GM18867 (cell line): ENCODE measurements around the gene KRTDAP.

Experiments
- ATAC-seq: cut with Tn5 transposase; IDR thresholded peaks from one replicate; pipeline ENCODE4 v1.9.1; 2021; ENCODE audit warnings: mild to moderate bottlenecking, moderate library complexity; ENCODE audit not compliant: unreplicated experiment

KRTDAP gene

DNA sequence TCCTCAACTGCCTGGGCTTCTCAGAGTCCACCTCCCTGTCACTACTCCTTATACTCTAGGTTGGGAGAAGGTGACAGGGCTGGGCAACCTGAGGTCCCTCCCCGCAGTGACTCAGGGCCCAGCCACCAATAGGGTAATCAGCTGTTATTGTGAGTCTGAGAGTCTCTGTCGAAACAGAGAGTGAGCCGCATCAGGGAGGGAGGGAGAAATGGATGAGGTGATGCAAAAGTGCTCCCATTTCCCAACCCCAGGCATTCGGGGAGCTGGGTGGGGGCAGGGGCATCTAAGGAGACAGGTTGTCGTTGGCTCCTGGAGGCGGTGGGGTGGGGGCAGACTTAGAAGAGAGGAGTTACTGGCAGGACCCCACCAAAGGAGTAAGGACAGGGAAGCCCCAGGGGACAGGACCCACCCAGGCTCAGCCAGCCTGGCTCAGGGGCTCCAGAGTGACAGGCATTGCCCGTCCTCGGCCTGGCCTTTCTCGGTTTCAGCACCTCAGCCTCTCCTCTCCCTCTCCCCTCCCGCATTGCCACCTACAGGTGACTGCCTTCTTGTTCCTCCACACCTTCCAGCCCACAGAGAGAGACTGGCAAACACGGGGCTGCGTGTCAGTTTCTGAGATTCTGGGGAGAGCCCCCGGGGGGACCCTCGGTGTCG is 23.5 kb upstream of the KRTDAP start, which contains the start of gene DMKN:
DMKN (minus strand) TSS at position 22 of the 654 bp plus-strand sequence. CDS start 174 bp downstream, outside the sequence.
- ATAC-seq = no peak

DNA sequence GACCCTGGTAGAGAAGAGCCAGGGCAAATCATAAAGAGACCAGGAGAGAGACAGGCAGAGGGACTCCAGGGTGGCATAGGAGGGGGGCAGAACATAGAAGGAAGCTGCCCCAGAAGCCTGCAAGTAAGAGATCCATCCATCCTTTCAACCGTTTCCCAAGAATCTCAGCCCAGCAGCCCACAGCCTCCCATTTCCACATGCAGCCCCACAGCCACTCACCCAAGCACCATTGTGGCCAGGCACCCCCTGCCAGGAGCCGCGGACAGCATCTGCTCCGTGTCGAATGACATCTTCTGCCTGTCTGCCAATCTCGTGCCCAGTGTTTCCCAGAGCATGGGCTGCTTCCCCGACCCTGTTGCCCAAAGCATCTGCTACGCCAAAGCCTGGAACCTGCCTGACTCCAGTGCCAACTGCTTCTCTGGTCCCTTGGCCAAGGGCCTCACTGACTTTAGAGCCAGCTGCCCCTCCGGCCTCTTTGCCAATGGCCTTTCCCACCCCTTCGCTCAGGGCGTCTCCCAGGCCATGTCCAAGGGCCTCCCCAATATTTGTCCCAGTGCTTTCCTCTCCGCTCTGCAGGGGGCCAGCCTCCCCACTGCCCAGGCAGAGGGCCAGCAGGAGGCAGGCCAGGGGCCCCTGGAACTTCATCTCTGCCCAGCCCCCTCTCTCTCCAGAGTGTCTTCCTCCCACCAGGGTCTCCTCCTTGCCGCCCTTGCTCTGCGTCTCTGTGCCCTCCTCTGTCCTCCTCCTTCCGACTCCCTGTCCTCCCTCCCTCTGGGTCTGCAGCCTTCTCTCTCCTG is 22.8 kb upstream of the KRTDAP start:
- no peak for ATAC-seq

- ATAC-seq = no peak
These were observed 21.1 kb upstream of the KRTDAP start for GRCh38 chr19:35511337-35511736.

- ATAC-seq = no peak
These were observed 20.3 kb upstream of the KRTDAP start for GRCh38 chr19:35510626-35510964.

DNA sequence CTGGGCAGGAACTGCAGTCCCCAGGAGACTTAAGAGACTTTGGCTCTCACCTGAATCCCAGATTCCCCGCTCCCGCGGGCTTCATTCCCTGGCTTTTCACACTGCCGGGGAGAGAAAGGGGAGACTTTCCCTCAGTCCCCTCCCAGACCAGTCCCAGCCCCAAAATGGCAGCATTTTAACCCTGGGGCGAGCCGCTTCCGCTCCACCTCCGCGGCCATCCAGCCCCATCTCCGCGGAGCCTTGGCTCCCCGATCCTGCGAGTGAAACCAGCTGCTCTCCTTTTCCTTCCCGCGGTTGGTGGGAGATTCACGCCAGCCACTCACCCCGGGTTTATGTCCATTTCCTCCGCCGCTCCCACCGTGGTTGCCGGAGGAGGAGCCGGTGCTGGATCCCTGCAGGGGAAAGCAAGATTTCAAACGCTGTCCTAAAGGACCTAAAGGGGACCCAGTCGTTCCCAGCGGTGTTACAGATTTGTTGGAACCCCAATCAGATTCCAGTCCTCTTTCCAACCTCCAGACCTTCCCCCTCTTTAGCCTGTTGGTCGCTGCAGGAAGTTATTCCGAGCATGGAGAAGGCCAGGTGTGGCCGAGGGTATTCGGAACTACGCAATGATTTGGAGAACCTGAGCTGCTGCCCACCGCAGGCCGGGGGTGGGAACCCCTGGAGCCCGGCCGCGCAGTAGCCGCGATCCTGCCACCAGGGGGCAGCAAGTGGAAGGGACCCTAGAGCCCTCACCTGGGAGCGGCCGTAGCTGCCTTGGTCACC is 19.8 kb upstream of the KRTDAP start:
- no peak for ATAC-seq

GRCh38 chr19:35509018-35509652 is 18.9 kb upstream of the KRTDAP start:
- ATAC-seq = no peak

DNA sequence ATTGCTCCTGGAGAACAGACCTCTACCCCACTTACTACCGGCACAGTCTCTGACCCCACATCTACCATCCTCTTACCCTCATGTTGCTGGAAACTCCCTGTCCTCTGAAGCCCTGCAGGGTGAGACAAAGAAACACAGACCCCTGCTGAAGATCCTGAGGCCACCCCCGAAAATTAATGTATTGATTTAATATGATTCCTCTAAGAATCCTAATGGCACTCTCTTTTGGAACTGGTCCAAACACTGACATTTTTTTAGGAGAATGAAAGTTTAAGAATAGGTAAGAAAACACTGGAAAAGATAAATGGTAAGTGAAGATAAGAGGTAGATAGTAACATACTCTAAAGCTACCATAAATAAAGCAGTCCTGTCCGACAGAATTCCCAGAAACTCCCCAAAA is 17.9 kb upstream of the KRTDAP start:
- no peak for ATAC-seq

GRCh38 chr19:35507561-35507960 is 17.3 kb upstream of the KRTDAP start:
- ATAC-seq = no peak

- ATAC-seq = no peak
These were observed 15.7 kb upstream of the KRTDAP start for GRCh38 chr19:35506011-35506410.

DNA sequence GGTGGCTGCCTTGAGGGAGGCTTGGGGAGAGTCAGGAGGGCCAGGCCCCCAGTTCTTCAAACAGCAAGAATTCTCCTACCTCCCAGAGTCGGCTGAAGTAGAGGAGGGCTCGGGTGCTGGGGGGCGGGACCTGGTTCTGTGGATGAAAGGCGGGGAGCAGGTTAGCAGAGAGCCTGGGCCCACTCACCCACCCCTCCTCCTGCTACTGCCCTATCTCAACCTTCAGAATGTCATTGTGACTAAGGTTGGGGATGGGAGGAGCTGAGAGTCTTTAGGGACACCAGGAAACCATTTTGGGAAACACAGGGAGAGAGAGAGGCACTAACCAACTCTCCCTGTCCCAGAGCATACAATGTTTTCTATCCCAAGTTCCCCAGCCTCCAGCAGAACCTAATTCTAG is 12.5 kb upstream of the KRTDAP start:
- ATAC-seq = no peak

DNA sequence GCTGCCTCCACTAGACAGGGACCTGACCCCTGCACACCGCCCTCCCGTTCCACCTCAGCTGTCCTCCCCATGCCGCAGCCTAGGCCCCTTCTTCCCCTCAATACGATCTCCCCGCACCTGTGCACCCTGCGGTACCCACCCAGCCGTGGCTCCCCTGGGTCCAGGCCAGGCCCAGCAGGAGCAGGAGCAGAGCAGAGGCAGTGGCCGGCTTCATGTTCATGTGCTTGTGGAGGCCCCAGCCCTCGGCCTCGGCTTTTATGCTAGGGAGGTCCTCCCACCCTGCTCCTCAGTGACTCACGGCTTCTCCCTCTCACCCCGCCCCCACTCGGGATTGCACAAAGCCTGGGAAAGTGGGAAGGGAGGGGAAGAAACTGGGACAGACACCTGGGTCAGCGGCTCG is 11.4 kb upstream of the KRTDAP start:
- ATAC-seq = no peak

GRCh38 chr19:35500611-35501010 is 10.3 kb upstream of the KRTDAP start:
- no peak for ATAC-seq

DNA sequence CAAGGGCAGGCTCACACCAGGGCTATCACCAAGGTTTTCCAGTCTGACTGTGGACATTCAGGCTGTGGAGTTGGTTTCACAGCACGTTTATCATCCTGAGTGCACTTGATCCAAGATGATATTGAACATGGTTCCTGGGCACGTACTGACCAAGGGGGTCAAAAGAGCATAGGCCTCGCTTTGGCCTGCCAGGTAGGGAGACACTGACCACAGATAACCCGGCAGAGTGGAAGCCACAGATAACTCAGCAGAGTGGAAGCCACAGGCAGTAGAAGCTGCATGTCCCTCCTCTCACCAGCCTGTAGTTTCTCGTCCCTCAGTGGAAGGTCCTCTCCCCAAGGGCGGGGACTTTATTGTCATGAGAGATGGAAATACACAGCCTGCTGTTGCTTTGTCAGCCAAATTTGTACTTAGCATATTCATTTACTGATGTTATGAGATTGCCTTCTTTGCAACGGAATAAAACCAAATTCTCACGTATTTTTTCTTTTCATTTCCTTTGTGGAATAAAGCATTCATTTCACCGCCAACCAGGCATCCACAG is 8.8 kb upstream of the KRTDAP start:
- ATAC-seq = no peak

- no peak for ATAC-seq
These were observed 8.0 kb upstream of the KRTDAP start for GRCh38 chr19:35498220-35498619.

DNA sequence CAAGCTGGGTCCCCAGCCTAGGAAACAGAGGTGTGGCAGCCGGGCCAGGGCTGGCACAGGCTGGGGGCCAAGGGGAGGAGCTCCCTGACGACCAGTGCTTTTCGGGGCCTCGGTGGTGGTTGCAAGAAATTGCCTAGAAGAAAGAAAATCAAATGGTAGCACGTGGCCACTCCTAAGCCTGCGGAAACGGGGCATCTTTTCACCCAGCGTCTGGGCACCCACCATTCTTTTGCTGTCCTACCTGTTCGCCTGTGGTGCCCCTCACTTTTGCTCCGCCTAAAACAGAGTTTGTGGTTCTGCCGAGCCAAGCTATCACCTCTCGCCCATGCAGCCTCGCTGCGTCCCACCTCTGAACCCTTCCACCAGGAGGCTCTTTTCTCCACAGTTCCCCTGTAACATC is 7.1 kb upstream of the KRTDAP start:
- no peak for ATAC-seq

GRCh38 chr19:35495107-35496064 is 5.1 kb upstream of the KRTDAP start:
- ATAC-seq = peak; percentile 46

DNA sequence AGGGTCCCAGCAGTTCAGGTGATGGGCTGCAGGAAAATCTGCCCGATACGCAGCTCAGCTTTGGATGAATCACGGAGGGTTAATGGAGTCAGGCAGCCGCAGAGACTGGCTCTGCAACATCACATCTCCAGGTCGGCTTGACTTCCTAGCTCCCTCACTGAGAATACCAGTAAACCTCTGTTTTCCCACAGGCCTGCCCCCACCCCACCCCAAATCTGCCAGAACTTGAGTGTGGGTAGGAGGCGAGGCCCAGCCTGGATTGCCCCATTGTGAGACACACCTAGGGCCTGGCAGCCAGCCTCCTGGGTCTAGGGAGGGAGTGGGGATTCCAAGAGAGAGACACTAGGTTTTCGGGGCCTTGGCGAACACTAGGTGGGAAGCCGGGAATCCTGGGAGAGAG is 3.7 kb upstream of the KRTDAP start:
- ATAC-seq = no peak

GRCh38 chr19:35491836-35492360 is 1.6 kb upstream of the KRTDAP start:
- ATAC-seq = no peak

- no peak for ATAC-seq
These were observed 1.6 kb downstream of the KRTDAP start for GRCh38 chr19:35488677-35489076.
